ENCODE results near the gene CSNK2A1.

Gene CSNK2A1

DNA sequence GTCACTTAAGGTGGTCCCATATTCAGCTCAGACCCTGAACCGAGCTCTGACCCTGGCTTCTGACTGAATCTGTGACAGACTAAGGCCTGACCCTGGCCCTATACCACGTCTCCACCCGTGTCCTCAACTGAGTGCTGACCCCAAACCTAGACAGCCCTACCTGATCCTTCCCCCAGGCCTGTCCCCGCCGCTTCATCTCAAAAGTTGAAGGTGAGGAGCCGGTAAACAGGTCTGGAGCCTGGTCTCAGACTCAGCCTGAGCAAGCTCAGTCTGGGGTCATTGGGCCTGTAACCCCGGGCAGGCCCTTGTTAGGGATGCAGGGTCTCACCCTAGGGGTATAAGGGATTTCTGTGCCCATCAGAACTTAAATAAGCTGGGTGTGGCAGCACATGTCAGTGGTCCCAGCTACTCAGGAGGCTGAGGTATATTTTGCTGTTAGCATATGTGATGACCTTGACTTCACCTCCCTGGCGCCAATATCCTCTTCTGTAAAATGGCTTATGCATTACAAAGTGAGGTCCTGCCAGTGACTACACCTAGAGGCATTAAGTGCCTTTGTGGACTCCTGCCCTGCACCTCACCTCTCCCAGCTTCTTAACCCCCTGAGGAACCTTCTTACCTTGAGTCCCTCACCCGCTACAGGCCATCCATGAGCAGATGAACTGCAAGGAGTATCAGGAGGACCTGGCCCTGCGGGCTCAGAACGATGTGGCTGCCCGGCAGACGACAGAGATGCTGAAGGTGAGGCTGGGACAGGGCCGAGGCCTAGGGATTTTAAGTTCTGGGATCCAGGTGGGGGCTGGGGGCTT, 115.5 kb downstream of the CSNK2A1 start:
- no peak for DNase-seq

GRCh38 chr20:427401-427800, 116.2 kb downstream of the CSNK2A1 start:
- no peak for DNase-seq

DNA sequence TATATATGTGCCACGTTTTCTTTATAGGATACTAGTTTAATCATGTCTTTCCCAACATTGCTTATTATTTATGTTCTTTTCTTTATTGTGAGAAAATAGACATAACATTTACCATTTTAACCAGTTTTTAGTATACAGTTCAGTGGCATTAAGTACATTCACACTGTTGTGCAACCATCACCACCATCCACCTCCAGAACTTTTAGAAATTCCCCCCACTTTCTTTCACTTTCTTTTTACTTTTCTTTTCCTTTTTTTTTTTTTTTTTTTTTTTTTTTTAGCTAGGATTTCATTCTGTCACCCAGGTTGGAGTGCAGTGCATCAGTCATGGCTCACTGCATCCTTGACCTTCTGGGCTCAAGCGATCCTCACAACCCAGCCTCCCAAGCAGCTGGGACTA, 117.0 kb downstream of the CSNK2A1 start:
- DNase-seq = no peak
